Right forelimb (tissue), 1 donor: ENCODE data around the gene MTG1.
A peak's percentile ranks its signal among the peaks of the same experiment; 100 is the strongest.

Experiments used
- DNase-seq: peaks from one replicate; pipeline ENCODE4 v3.0.0-alpha.2; 2018

The MTG1 gene, protein sequence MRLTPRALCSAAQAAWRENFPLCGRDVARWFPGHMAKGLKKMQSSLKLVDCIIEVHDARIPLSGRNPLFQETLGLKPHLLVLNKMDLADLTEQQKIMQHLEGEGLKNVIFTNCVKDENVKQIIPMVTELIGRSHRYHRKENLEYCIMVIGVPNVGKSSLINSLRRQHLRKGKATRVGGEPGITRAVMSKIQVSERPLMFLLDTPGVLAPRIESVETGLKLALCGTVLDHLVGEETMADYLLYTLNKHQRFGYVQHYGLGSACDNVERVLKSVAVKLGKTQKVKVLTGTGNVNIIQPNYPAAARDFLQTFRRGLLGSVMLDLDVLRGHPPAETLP

DNA sequence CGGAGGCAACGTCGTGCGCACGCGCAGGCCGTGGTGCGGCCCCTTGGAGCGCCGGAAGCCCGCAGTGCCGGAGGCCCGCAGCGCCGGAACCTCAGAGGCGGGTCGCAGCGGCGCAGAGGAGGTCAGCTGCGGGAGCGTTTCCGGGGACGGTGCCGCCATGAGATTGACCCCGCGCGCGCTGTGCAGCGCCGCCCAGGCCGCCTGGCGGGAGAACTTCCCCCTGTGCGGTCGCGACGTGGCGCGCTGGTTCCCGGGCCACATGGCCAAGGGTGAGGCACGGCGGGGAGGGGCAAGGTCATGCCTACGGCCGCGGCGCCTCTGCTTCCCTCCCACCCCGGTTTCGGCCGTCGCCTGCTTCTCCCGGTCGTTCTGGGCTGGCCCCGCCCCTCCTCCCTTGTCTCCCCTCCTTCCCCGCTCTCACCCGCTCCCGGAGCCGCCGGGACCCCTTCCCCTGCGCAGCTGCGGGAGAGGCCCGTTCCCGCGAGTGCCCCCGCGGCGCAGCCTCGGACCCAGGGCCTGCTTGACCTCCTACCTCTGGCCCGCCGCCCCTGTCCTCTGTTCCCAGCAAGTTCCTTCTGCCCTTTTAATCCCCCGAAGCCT is at the start of gene MTG1:
TSS of gene MTG1 (plus strand) at position 94 of the 600 bp plus-strand sequence. CDS start at position 158, 64 bp downstream.
- DNase-seq: peak; percentile 96

DNA sequence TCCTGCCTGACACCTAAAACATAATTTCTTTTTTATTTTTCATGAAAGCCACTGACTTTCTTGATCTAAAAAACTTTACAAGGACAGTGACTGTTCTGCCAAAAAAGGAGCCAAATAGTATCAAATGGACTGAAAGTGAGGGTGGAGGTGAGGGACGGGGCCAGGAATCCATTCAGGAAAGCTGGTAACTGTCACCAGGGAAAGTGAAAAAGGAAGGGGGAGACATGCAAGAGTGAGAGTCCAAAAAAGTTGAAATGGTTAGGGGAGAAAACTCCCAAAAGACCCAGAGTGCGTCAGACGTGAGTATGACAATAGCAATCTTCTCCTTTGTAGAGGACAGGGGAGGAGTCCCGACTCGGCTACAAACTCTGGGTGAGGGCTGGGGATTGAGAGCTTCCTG is 49.7 kb upstream of the MTG1 start:
- no peak for DNase-seq

DNA sequence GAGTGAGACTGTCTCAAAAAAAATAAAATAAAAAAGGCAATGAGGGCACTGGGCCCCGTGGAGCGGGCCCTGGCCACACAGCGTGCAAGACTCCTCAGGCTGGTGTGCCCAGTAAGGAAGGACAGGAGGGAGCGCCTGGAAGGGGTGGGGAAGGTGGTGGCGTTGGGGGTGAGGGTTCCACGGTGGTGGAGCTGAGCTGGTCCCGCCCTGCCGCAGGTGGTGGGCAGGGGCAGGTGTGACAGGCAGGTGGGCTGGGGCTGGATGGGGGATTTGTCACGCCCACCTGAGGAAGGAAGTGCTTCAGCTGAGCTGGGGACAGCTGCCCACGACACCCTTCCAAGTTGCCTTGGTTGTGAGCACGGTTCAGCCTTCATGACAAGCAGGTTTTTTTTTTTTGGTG is 47.5 kb upstream of the MTG1 start:
- no peak for DNase-seq

DNA sequence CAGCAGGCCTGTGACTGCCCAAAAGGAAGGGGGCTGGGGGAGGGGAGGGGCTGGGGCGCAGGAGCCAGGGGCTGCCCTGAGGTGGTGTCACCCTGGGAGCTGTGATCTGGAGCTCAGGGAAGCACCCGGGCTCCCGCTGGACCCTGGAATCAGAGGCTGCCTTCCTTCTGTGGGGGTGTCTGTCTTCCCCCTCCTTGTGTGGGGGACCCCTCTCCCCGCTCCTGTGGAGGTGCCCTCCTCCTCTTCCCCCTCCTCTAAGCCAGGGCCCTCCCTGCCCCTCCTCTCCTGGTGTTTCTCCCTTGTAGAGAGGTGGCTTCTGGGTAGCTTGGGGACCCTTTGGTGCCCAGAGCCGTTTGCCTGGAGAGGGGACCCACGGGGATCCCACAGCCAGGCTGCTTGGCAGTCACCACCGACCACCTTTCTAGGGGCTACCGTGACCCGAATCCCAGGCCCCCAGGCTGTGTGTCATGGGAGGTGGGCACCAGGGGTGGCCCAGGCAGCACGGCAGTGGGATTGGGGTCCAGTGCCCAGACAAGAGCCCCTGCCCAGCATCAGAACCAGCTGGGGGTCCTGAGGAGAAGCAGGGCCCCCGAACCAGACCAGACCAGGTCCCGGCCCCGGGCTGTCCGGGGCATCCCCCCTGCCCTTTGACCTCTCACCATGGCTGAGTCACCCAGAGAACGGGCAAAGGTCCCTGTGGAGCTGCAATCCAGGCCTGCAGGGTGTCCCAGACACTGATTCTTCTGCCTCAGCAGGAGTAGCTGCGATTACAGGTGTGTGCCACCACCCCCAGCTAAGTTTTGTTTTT is 46.0 kb upstream of the MTG1 start:
- DNase-seq: no peak

DNA sequence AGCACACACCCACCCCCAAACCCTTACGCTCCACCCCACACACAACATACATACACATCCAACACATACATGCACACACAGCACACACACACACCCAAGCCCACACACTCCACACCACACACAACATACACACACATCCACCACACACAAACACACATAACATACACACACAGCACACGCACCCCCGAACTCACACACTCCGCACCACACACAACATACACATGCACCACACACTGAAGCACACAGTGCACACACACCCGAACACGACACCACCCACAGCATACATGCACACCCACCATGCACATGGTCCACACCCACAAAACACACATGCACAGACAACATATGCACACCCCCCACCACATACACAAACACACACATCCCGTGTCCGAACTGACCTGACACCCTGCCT is 44.8 kb upstream of the MTG1 start:
- no peak for DNase-seq

DNA sequence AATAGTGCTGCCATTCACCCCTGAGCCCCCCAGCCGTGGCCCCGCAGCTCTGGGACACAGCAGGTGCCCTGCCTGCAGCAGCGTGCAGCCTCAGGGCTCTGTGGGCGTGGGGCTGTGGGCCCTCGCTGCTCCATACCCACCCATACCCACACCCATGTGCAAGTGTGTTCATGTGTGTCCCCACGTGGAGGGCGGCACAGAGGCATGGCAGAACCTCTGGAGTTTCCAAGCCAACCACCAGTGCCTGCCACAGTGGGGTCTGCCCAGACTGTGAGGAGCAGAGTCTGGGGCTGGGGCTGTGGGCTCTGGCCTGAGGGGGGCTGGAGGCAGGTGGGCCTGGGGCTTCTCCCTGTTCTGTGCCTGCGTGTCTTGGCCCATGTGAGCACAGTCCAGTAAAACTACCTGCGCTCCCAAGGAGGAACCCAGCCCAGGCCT is 44.4 kb upstream of the MTG1 start:
- no peak for DNase-seq

DNA sequence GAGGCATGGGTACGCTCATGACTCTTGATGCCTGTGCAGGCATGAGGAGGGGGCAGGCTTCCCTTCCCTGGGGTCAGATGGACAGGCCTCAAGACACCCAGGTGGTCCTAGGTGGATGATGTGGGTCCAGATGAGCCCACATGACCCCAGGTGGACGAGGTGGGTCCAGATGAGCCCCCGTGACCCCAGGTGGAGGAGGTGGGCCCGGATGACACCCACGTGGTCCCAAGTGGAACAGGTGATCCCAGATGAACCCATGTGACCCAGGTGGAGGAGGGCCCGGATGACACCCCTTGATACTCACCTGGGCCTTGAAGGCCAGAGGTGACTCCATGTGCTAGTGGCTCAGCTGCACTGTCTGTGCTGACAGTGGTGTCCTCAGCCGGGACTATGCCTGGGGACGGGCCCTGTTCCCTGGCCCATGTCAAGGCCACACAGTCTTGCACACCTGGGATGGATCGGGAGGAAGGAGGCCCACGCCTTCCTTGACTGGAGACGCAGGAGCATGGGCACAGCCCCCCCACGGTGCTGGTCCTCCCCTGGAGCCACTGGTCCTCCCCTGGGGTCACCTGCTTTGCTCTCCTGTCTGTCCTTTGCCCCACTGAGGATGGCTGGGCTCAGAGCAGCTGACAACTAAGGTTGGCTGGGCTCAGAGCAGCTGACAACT is 43.5 kb upstream of the MTG1 start:
- DNase-seq: no peak

DNA sequence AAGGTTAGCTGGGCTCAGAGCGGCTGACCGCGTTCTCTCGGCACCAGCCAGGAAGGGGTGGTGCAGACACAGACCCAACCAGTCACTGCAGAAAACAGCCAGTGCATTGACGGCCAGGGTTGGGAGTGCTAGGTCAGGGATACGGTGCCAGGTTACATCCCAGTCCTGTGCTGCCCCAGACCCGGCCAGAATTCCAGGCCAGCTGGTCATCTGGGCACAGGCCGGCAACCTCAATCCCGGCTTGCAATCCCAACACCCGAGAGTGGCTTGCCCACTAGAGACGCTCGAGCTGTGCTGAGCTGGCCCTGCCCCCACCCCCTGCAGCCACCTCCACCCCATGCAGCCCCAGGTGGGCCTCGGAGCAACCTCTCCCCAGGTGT is 43.0 kb upstream of the MTG1 start:
- no peak for DNase-seq

DNA sequence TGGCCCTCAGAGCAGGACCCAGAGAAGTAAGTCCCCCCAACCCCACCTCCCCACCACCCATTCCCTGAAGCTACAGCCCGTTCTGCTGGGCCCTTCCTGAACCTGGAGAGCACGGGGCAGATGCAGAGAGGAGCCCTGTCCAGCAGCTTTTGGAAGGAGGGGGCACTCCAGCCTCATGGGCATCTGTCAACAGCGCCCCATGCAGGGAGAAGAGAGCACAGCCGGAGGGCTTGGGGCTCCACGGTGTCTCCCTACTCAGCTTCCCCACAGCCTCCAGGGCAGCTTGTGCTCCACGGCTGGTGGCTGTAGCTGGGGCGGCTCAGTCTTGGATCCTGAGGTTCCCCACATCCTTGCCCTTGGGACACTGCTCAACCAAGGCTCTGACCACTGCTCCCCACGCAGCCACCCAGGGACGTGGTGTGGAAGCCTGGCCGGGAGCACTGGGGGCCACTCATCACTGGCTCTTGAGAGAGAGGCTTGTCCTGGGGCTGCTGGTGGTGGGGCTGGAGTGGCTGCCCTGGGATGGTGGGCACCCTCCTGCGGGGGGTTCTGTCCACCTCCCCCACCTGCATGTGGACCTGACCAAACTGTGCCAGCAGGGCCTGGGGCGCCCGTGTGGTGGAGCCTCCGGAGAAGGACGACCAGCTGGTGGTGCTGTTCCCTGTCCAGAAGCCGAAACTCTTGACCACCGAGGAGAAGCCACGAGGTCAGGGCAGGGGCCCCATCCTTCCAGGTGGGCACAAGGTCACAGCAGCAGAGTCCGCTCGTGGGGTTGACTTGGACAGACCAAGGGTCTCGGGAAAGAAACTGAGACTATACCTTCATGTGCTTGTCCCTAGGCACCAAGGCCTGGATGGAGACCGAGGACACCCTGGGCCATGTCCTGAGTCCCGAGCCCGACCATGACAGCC is 42.3 kb upstream of the MTG1 start:
- DNase-seq: no peak

DNA sequence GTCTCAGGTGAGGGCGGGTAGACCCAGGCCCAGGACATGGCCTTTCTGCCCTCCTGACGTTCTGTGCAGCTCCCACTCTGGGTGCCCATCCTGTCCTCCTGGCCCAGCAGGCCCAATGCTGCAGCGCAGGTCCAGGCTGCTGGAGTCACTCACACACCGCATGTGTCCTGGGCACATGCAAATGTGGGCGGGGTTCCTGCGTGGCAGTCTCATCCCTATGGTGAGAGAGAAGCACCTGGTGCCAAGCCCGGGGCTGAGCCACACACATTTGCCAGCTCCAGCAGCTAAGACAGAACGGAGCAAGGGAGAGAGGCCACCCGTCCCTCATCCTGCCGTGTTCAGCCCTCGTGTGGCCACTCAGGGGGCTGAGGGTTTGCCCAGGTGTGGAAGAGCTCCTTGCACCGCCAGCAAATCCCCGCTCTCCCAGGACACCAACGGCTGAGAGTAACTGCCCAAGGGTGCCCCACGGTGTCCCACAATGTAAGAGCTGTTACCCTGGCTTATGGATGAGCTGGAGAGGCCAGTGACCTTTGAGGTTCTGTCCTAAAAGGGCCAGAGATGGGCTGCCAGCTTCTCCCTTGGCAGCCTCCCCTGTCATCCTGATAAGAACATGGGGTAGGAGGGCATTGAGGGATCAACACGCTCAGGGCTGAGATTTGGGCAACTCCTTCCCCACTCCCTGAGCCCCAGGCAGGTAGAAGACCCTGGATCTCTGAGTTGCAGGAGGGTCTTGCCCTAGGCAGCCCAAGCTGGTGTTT is 40.6 kb upstream of the MTG1 start:
- no peak for DNase-seq

DNA sequence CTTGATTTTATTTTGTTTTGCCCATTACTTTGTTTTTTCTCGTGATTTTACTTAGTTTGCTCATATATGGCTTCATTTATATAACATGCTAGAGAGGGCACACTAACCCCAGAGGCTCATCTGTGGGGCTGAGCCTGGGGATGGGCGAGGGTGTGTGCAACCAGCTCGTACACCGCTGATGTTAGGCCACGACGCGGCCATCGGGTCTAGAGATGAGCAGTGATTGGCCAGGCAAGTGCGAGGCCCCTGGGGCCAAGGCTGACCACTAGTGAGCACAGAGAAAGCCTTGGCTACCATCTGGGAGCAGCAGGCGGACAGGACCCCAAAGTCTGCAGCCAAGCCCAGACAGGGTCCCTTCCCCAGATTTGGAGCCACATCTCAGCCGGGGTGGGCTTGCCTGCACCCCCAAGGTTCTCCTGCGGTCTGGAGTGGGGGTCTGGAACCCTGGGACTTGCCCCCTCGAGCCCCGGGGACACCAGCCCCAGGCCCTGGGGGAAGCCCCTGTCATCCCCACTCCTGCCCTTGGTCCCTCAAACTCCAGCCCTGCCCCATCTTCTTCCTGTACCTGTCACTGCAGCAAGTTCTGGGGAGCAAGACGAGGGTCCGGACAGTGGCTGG is 39.9 kb upstream of the MTG1 start:
- DNase-seq: no peak

DNA sequence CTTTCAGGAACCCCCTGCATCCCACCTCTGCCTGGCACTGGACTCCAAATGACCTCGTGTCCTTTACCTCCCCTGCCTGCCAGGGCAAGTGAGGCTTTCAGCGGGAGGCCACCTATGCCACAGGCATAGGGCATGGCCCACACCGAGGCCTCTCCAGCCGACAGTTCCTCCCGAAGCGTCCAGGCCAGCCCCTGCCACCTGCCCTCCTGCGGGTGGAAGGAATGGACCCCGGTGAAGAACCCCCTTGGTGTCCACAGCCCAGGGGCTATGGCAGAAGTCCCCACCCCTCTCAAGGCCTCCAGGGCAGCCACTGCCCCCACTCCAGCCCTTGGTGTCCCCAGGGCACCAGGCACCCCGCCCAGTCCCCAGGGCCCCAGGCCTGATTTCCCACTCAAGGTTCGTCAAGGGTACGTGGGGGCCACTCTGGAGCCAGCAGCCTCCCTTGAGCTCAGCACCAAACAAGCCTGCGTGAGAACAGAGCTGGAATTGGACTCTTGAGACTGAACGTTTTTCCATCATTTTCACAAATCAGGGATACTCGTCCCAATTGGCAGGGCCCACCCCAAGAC is 39.2 kb upstream of the MTG1 start:
- DNase-seq: no peak

DNA sequence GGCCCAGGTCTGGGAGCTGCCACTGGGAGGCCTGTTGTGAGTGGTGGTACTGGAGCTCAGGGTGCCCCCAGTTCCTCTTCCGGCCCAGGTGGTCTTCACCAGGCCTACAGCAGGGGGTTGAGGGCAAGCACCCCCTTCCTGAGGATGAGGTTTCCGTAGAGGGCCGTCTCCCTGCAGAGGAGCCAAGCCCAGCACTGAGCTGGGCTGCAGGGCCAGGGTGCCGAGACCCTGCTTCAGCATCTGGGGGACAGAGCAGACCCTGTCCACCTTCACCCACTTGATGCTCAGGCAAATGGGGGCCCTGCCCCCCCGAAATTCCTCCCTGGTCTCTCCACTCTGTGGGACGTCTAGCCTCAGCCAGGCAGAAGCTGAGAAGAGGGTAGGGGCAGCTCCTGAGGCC is 38.7 kb upstream of the MTG1 start:
- no peak for DNase-seq

DNA sequence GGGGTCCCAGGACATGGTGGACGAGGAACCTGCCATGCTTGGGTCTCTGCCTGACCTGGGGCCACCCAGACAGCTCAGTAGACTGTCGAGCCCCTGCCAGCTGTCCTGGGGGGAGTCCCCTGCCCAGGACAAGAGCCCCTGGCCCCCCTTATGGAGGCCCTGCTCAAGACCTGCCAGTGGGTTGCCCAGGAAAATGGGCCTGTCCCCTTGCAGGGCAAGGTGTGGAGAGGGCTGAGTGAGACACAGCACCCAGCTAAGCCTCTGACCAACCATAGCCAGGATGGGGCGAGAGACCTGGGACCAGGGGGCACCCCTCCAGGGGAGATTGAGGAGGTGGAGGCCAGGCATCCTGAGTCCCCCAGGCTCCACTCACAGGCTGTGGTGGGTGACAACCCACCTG is 38.0 kb upstream of the MTG1 start:
- no peak for DNase-seq

DNA sequence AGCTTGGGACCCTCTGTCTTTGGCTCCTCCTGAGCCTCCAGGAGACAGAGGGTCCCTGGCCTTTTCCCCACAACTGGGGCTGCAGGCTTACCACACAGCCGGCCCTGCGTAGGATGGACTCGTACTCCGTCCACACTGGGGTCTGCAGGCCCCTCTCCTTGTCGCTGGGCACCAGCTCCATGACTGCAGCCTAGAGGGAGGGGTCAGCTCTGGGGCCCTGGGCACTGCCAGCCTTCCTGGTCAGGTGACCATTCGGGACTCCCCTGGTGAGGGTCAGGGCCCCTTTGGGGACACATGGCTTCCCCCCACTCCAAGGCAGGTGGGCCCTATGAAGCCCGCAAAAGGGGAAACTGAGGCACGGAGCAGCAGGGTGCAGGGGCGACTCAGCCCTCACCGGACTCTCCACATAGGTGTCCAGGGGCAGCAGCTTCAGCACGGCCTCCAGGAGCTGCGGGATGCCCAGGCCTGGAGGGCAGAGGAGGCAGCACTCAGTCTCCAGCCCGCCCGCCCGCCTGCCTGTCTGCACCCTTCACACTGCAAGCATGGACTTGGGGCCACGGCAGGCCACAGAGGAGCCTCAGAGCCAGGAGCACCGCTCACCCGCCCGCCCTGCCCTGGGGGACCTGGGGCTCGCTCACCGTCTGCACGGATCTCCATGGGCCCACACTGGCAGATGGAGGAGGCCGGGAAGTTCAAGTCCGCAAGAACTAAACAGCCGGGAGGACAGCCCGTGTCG is 37.2 kb upstream of the MTG1 start:
- no peak for DNase-seq

DNA sequence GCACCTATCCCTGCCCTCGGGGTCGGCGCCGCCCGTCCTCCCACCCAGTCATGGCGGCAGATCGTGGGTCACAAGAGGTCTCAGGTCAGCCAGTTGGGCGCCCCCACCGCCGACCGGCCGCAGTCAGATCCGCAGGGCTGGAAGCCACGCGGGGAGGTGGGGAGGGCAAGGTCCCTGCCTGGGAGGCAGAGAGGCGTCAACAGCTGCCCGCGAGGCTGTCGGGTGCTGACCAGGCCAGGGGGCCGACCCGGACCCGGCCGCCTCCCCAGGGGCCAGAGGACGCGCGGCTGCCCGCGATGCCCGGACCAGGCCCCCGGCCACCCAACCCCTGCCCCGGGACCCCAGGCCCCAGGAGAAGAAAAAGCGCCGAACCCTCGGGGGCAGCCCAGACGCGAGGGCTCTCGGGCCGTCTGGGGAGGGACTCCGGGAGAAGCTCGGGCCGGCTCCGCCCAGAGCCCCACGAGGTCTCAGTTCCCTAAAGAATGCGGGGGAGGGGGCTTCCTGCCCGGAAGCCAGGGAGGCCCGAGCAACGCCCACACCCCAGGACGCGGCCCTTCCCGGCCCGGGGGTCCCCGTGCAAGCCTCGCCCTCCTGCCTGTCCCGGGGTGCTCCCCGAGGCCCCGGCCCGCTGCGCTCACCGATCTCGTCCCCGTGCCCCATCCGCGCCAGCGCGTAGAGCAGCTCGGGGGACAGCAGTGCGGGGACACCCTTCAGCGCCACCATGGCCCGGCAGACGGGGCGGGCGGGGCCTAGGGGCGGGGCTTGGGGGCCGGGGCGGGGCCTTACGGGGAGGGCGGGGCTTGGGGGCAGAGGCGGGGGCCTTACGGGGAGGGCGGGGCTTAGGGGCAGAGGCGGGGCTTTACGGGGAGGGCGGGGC is 36.4 kb upstream of the MTG1 start, which contains the start of gene FUOM:
TSS of gene FUOM (minus strand) at position 735 of the 877 bp plus-strand sequence. CDS start at position 723, 12 bp downstream.
- peak; percentile 65 for DNase-seq

DNA sequence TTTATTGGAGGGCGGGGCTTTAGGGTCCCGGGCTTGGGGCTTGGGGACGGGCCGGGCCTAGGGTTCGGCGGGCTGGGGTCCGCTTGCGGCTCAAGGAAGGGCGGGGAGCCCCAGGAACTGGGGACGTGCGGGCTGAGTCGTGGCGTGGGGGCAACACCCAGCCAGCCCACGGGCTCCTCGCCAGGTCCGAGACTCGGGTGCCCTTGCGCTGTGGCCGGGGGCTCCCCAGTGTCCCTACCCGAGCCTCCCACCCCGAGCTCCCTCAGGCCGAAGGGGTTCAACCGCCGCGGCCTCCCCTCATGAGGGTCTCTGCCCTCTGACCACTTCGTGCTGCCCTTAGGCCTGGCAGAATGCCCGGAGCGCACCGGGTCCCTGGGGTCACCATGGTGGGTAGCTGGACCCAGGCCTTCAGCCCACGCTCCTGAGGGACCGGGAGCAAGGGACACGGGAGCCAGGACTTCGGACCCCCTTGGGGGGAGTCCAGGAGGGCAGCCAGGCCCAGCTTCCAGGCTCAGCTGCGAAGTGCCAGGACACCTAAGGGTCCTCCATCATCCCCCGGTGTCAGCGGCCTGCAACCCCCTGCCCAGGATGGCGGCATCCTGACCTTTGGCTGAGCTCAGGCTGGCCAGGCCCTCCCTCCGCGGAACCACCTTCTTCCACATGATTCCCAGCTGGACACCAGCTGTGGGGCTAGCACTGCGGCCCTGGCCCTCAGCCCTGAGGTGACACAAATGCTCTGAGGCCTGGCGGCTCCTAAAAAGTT is 35.6 kb upstream of the MTG1 start:
- DNase-seq: no peak

DNA sequence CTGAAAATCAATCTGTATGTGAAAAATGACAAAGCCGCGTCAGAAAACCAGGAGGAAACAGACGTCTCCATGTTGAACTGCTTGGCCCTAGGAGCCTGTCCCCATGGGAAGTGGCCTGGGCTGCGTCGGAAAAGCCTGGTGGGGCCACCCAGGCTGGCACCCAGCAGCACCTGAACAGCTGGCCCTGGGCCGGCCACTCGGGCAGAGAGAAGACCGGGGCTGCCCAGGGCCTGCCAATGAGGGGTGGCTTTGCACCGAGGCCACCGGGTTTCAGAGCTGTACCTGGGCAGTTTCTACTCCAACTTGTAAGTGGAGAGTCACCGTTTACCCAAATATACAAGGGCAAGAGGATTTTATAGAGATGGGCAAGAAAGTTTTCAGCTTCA is 35.0 kb upstream of the MTG1 start:
- no peak for DNase-seq
